Small intestine (tissue), 7 donors: ENCODE measurements around the gene TMEM18. TPM values are rescaled to one million over a fixed set of nuclear protein-coding genes. Genes with fewer than 3 reads are reported as not detected.

ENCODE experiments used
- DNase-seq, 2 donors: peaks; one replicate each; pipeline versions ENCODE4 v3.0.0 to v3.0.0-alpha.2; 2013
- FAIRE-seq: peaks from 2 replicates; lab custom pipeline; 2012; peaks lifted over from hg19 to GRCh38; lab: Jason Lieb, UNC
- H3K27ac ChIP-seq, 3 donors: one replicate each; pipeline ENCODE4 v1.5.1; 2013; ENCODE audit warnings: low read length in 2 of 3, mild to moderate bottlenecking in 2 of 3, control low read depth in 1 of 3, inconsistent platforms in 1 of 3, low read depth in 1 of 3, moderate library complexity in 1 of 3
- H3K27me3 ChIP-seq, 3 donors: one replicate each; pipeline ENCODE4 v1.6.1; 2013; ENCODE audit warnings: low read length in 3 of 3, inconsistent platforms in 1 of 3; ENCODE audit not compliant: control insufficient read depth in 3 of 3, insufficient read depth in 3 of 3
- H3K36me3 ChIP-seq, 3 donors: one replicate each; pipeline ENCODE4 v1.6.1; 2013; ENCODE audit warnings: low read length in 3 of 3, inconsistent platforms in 1 of 3, low read depth in 1 of 3, mild to moderate bottlenecking in 1 of 3, moderate library complexity in 1 of 3; ENCODE audit not compliant: control insufficient read depth in 3 of 3, insufficient read depth in 2 of 3
- H3K4me1 ChIP-seq, 3 donors: one replicate each; pipeline ENCODE4 v1.6.1; 2013; ENCODE audit warnings: low read length in 2 of 3, inconsistent platforms in 1 of 3, low read depth in 1 of 3, mild to moderate bottlenecking in 1 of 3, moderate library complexity in 1 of 3; ENCODE audit not compliant: control insufficient read depth in 3 of 3, insufficient read depth in 2 of 3
- H3K4me3 ChIP-seq, 3 donors: one replicate each; pipeline ENCODE4 v1.5.1; 2013; ENCODE audit warnings: low read length in 3 of 3, control low read depth in 1 of 3, inconsistent platforms in 1 of 3, low read depth in 1 of 3, mild to moderate bottlenecking in 1 of 3, moderate library complexity in 1 of 3
- H3K9me3 ChIP-seq, 2 donors: one replicate each; pipeline ENCODE4 v1.6.1; 2013; ENCODE audit warnings: low read depth in 1 of 2, low read length in 1 of 2; ENCODE audit not compliant: control insufficient read depth in 2 of 2, insufficient read depth in 1 of 2
- WGBS, 3 donors: extraction: QIAGEN DNeasy Blood & Tissue Kit; methylation state at CpG; one replicate each; pipeline ENCODE4 v1.1.7; 2013; 5-methylcytosine and 5-hydroxymethylcytosine counted together
- polyA plus RNA-seq, 4 donors: library from polyadenylated mRNA; stranded (reverse) in 3 of 4; unstranded in 1 of 4; fragments of 200-250 nt in 3 of 4; fragments of 120-200 nt in 1 of 4; gene quantifications; one replicate each; pipeline versions ENCODE4 v1.2.1 to v1.2.3, GENCODE V29; 2013
- donor health status: healthy with polysubstance abuse.
- donor health status: control.
- donor health status: control.
- donor health status: Bipolar disorder and iron deficiency.
- donor health status: healthy.

Gene TMEM18
- polyA plus RNA-seq, 4 donors = 22.1 to 30.9 (median 25.8) TPM

DNA sequence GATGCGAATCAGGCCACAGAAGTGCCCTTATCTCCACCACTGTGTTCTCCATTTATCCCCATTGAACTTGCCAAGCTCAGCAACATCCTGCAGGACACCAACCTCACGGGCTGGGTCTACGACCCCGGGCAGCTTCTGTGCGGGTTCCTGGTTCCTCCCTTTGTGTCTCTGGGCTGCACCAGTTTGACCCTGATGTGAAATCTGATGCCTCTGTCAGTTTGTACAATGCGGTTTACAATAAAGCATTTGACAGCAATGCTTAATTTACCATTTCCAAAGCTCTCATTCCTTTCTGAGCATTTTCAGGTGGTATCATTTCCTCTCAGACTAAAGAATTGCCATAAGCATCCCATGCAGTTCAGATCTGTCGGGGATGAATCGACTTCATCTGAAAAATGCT is 3.3 kb upstream of the TMEM18 start:
- H3K27ac ChIP-seq = no peak overlapping the region
- H3K27me3 ChIP-seq = no peaks in the 10 kb centered on the region
- FAIRE-seq (no peak), DNase-seq (no peak)
- peaks cover 0 to 4% (median 2%) of the 10 kb centered on the region in 3 donors for H3K4me1 ChIP-seq
- H3K36me3 ChIP-seq = peaks cover 0 to 1% (median 0%) of the 10 kb centered on the region in 3 donors
- no peak overlapping the region for H3K4me3 ChIP-seq
- 88 to 94% (median 92%) methylated on average over 8 of the region's 8 CpGs for WGBS, 3 donors
- peaks cover under 1 to 9% of the 10 kb centered on the region in 2 donors for H3K9me3 ChIP-seq

DNA sequence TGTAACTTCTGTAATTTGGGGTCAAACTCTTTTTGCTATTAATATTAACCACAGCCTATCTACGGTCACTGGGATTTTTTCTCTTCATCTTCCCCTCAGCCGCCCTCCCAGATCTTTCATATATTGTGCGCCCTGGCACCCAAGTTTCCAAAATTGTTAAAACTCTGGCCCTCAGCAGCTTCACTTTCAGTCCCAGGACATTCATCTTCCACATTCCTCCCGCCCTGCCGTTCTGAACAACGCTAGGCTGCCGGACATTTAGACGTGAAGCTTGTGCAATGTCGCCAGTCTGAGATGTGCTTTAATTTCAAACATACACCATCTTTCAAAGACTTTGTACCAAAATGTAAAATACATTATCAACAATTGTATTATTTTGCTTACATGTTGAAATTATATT is 1.8 kb upstream of the TMEM18 start:
- Histone ChIP-seq H3K4me3 (no peak overlapping the region), H3K27me3 (no peaks in the 10 kb centered on the region), H3K4me1 (peaks cover 0 to 6% (median 2%) of the 10 kb centered on the region in 3 donors), H3K27ac (no peak overlapping the region), H3K9me3 (peaks cover 0 to 2% of the 10 kb centered on the region in 2 donors), H3K36me3 (peaks cover 0 to 16% (median 0%) of the 10 kb centered on the region in 3 donors)
- 88 to 96% (median 92%) methylated on average over 9 of the region's 9 CpGs for WGBS, 3 donors
- no peak for DNase-seq
- FAIRE-seq = no peak

DNA sequence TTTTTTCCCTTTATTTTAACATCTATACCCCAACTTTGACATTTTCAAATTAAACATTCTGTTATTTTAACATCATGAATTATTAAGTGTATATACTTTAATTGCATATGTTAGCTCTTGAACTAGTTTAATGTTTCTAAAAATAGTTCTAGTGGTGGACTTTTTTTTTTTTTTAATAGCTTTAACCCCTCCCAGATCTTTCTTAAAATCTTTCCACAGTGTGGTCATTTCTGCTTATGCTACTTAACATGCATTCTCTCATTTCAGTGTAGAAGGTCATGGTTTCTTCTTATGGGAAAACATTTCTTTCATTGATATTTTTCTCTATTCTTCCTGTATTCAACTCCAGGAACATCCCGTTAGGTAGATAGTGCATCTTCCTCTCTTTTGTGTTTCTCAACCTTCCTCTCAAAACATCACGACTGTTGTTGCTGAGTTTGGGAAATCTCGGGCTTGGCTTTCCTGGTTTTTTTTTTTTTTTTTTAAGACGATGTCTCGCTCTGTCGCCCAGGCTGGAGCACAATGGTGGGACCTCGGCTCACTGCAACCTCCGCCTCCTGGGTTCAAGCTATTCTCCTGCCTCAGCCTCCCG is 849 bp upstream of the TMEM18 start:
- Histone ChIP-seq H3K9me3 (no peaks in the 10 kb centered on the region), H3K27ac (peak overlapping the region in 1 of 3 donors; percentile 99), H3K4me3 (peak overlapping the region in 2 of 3 donors; percentile 79 to 89), H3K36me3 (peaks cover 0 to 19% (median 0%) of the 10 kb centered on the region in 3 donors), H3K4me1 (peaks cover 0 to 6% (median 2%) of the 10 kb centered on the region in 3 donors), H3K27me3 (no peaks in the 10 kb centered on the region)
- 64 to 83% (median 80%) methylated on average over 9 of the region's 9 CpGs for WGBS, 3 donors
- FAIRE-seq (no peak), DNase-seq (no peak)

DNA sequence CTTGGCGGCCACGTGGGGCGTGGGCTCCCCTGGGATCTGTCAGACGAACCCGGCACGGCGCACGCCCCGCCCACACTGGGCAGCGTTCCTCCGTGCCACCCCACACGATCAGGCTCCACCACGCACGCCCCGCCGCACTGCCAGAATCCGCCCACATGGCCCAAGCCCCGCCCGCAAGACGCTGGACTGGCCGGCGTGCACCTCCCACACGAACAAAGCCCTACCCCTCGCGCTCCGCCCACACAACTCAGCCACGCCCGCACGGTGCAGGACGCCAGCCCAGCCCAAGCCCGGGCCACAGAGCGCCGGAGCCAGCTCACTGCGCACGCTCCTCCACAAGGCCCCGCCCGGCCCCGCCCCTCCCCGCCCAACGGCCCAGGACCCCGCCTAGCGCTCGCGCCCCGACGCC is 555 bp downstream of the TMEM18 start:
- Histone ChIP-seq H3K27ac (peak overlapping the region in 2 of 3 donors; percentile 60 to 82), H3K27me3 (no peaks in the 10 kb centered on the region), H3K4me3 (peak overlapping the region; percentile 23 to 75 (median 63)), H3K9me3 (no peaks in the 10 kb centered on the region), H3K36me3 (peaks cover 0 to 31% (median 6%) of the 10 kb centered on the region in 3 donors), H3K4me1 (peaks cover 0 to 6% (median 2%) of the 10 kb centered on the region in 3 donors)
- DNase-seq (peak; percentile 99), FAIRE-seq (no peak)
- WGBS, 3 donors = 0 to 3% (median 1%) methylated on average over 20 to 46 of the region's 46 CpGs

DNA sequence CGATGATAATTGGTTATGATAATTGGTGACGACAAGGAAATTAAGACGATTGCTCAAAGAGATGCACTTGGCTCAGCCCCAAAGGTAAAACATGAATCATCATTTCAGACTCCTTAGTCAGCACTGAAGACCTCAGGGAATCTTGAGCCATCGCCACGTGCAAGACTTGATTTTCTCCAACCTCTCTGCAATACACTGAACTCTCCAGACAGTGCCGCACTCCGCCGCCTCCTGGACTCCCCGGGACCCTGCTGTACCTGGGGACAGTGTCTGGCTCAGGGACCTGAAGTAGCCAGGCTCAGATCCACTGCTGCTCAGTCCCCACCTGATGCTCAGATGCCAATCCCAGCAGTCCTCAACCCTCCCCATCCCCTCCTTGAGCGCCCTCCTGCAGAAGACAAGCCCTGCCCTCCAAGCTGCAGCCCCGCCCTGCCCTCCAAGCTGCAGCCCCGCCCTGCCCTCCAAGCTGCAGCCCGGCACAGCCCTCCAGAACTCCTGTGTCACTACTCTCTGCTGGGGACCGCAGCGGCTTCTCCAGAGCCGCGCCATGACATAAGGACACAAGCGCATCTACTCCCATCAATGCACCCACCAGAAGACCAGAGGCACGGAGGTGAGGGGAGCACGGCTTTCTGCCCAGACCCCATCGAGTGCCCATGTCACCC is 1.1 kb downstream of the TMEM18 start:
- H3K4me1 ChIP-seq = peaks cover 0 to 6% (median 2%) of the 10 kb centered on the region in 3 donors
- H3K27me3 ChIP-seq = no peaks in the 10 kb centered on the region
- peaks cover 0 to 33% (median 6%) of the 10 kb centered on the region in 3 donors for H3K36me3 ChIP-seq
- DNase-seq (peak; percentile 28 to 67), FAIRE-seq (no peak)
- no peaks in the 10 kb centered on the region for H3K9me3 ChIP-seq
- WGBS, 3 donors = 9 to 21% (median 16%) methylated on average over 21 of the region's 21 CpGs
- peak overlapping the region; percentile 23 to 75 (median 63) for H3K4me3 ChIP-seq
- peak overlapping the region in 2 of 3 donors; percentile 60 to 82 for H3K27ac ChIP-seq

DNA sequence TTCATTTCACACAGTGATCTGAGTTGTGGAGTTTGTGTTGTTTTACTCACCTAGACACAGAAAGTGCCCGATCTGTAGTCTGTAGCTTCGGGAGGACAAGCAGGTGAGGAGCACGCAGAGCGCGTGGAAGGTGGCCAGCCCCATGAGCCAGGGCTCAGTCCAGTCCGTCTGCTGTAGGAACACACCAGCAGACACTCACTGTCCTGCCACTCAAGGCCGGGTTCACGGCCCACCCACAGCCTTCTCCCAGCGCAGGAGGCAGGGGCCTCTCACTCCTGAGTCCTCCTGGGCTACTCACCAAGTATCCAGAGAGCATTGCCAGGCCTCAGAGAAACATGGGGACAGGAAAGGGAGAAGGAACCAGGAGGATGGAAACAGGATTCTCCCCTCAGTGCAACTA is 1.7 kb downstream of the TMEM18 start:
- no peaks in the 10 kb centered on the region for H3K27me3 ChIP-seq
- H3K4me1 ChIP-seq = peaks cover 0 to 6% (median 2%) of the 10 kb centered on the region in 3 donors
- peaks cover 0 to 39% (median 6%) of the 10 kb centered on the region in 3 donors for H3K36me3 ChIP-seq
- FAIRE-seq (no peak), DNase-seq (no peak)
- H3K9me3 ChIP-seq = no peaks in the 10 kb centered on the region
- H3K4me3 ChIP-seq = no peak overlapping the region
- no peak overlapping the region for H3K27ac ChIP-seq
- 85 to 91% (median 89%) methylated on average over 9 of the region's 9 CpGs for WGBS, 3 donors

DNA sequence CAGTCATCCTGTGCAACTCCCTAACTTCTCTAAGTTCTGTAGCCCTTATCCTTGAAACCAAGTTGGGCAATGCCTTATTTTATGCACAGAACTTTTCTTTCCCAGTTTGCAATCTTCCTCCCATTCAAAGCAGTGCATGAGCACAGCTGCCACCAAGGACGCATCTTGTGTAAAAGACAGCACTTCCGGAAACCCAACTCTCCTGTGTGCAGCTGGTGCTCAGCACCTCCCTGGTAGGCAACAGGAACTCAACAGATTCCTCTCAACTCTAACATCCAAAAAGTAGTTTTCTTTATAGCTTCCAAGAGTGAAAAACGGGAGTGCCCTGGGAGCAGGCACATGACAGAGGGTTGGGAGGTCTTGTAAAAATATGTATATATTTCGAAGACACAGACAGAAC is 2.2 kb downstream of the TMEM18 start:
- Histone ChIP-seq H3K4me1 (peaks cover 0 to 6% (median 2%) of the 10 kb centered on the region in 3 donors), H3K27me3 (no peaks in the 10 kb centered on the region), H3K36me3 (peaks cover 0 to 43% (median 8%) of the 10 kb centered on the region in 3 donors), H3K27ac (no peak overlapping the region), H3K9me3 (no peaks in the 10 kb centered on the region), H3K4me3 (no peak overlapping the region)
- 85 to 94% (median 89%) methylated on average over 4 of the region's 4 CpGs for WGBS, 3 donors
- no peak for FAIRE-seq
- no peak for DNase-seq

DNA sequence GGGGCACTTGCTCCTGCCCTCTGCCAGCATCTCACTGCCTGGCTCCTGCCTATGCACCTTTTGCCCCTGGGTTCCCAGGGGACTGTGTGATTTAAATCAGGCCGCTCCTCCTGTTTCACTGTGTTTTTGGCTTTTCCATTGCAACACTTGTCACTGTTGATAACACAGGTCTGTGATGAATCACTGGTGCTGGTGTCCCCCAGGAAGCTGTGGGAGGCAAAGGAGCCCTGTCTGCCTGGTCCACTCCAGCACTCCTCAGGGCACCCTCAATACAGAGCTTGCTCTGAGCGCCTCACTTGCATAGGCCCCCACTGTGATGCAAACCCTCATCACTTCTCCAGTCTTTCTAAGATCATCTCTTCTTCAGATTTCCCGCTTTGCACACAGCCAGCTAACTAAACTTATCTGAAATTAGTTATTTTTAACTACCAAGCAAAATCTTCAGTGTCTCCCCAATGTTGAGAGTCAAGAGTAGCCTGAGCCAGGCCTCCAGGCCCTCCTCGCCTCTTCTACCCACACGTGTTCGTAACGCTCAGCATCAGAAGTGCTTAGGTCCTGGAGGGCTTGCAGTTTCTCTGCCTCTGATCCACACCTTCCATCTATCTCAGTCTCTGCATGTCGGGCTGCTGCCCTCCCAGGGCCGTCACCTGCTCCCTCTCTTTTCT is 2.8 kb downstream of the TMEM18 start:
- H3K4me3 ChIP-seq = no peak overlapping the region
- DNase-seq (no peak), FAIRE-seq (no peak)
- H3K4me1 ChIP-seq = peaks cover 0 to 6% (median 2%) of the 10 kb centered on the region in 3 donors
- H3K9me3 ChIP-seq = no peaks in the 10 kb centered on the region
- H3K27ac ChIP-seq = no peak overlapping the region
- peaks cover 0 to 47% (median 9%) of the 10 kb centered on the region in 3 donors for H3K36me3 ChIP-seq
- 81 to 92% (median 83%) methylated on average over 9 of the region's 9 CpGs for WGBS, 3 donors
- no peaks in the 10 kb centered on the region for H3K27me3 ChIP-seq
